Spleen (tissue), 11 donors: ENCODE results near the gene KDM5B. TPM values are rescaled to one million over a fixed set of nuclear protein-coding genes. Genes with fewer than 3 reads are reported as not detected.

Experiments used
- DNase-seq: peaks from one replicate; pipeline ENCODE4 v3.0.0-alpha.2; 2020
- H3K27ac ChIP-seq, 8 donors: fragments of 200-600 bp; sonication (generic) in 7 of 8; 1 replicate in 4 of 8; 2 replicates in 4 of 8; pipeline versions ENCODE4 v1.5.0 to v1.8.0; 2016 to 2021; ENCODE audit warnings: inconsistent platforms in 4 of 8, mild to moderate bottlenecking in 4 of 8, moderate library complexity in 1 of 8
- H3K27me3 ChIP-seq, 7 donors: fragments of 200-600 bp; sonication (generic) in 6 of 7; replicated peaks in 1 of 7; 1 replicate in 4 of 7; 2 replicates in 3 of 7; pipeline versions ENCODE4 v1.5.0 to v1.8.0; 2016 to 2021; ENCODE audit warnings: inconsistent platforms in 3 of 7, mild to moderate bottlenecking in 1 of 7
- H3K36me3 ChIP-seq, 6 donors: fragments of 200-600 bp; sonication (generic) in 5 of 6; 1 replicate in 4 of 6; 2 replicates in 2 of 6; pipeline versions ENCODE4 v1.5.0 to v1.8.0; 2016 to 2021; ENCODE audit warnings: inconsistent platforms in 2 of 6
- H3K4me1 ChIP-seq, 6 donors: fragments of 200-600 bp; sonication (generic) in 5 of 6; 1 replicate in 3 of 6; 2 replicates in 3 of 6; pipeline versions ENCODE4 v1.5.0 to v1.8.0; 2016 to 2021; ENCODE audit warnings: inconsistent platforms in 3 of 6
- H3K4me3 ChIP-seq, 8 donors: fragments of 200-600 bp; sonication (generic) in 7 of 8; 1 replicate in 4 of 8; 2 replicates in 4 of 8; pipeline versions ENCODE4 v1.5.0 to v1.8.0; 2016 to 2021; ENCODE audit warnings: inconsistent platforms in 4 of 8, mild to moderate bottlenecking in 4 of 8, moderate library complexity in 2 of 8
- H3K9me3 ChIP-seq, 8 donors: fragments of 200-600 bp; sonication (generic) in 7 of 8; 1 replicate in 4 of 8; 2 replicates in 4 of 8; pipeline versions ENCODE4 v1.5.0 to v1.8.0; 2016 to 2021; ENCODE audit warnings: inconsistent platforms in 4 of 8
- POLR2A ChIP-seq, 3 donors: fragments of 450-650 bp; IDR thresholded peaks; one replicate each; pipeline ENCODE4 v1.5.1; 2017; ENCODE audit warnings: antibody characterized with exemption in 3 of 3, mild to moderate bottlenecking in 1 of 3
- POLR2AphosphoS5 ChIP-seq, 3 donors: sonication (generic); formaldehyde crosslinking; IDR thresholded peaks; one replicate each; pipeline ENCODE4 v1.5.1; 2017; ENCODE audit warnings: antibody characterized with exemption in 3 of 3
- WGBS, 5 donors: extraction: QIAGEN DNeasy Blood & Tissue Kit in 3 of 5; methylation state at CpG; one replicate each; pipeline versions ENCODE4 v1.1.5 to v1.1.7; 2013 to 2018; 5-methylcytosine and 5-hydroxymethylcytosine counted together
- intact Hi-C: fragments of 100-400 bp; cut with DNase I; formaldehyde crosslinking; loops from one replicate; pipeline ENCODE4 v1.15.0; 2023; ENCODE audit warnings: low total_unique reads
- polyA plus RNA-seq, 3 donors: library from polyadenylated mRNA; stranded (reverse); fragments of 200-250 nt; gene quantifications; one replicate each; pipeline ENCODE4 v1.2.1, GENCODE V29; 2013
- total RNA-seq, 7 donors: library from RNA; depleted of rRNA in 3 of 7; stranded (reverse); fragments of >200 nt in 3 of 7; fragmentation: NEBNext Ultra II Directional in 4 of 7; extraction: Animal tissue kit (Norgen Biotek cat#: 25700) in 4 of 7; gene quantifications; one replicate each; pipeline versions ENCODE4 v1.1.0 to v1.2.1, GENCODE V29; 2016 to 2021
- TF ChIP-seq, protein P1 (sequence below), 11 experiments: fragments of 200-600 bp in 7 of 11; fragments of 450-650 bp in 4 of 11; sonication (generic) in 4 of 11; IDR thresholded peaks in 8 of 11; conservative IDR thresholded peaks in 3 of 11; 1 replicate in 7 of 11; 2 replicates in 4 of 11; pipeline versions ENCODE4 v1.4.0 to v1.8.0; 2016 to 2021; ENCODE audit warnings: antibody characterized with exemption in 11 of 11, inconsistent platforms in 4 of 11, mild to moderate bottlenecking in 1 of 11
- donor health status: healthy with polysubstance abuse.
- donor health status: DM: no; HTN: no; CAD: no; lungs with moderate emphysema.
- donor health status: DM: no; HTN: no; CAD: no.
- donor health status: Bipolar disorder and iron deficiency.
- donor health status: healthy.
- donor health status: DM: no; HTN: no; CAD: no.
- donor health status: DM: yes; HTN: yes; CAD: no.

Gene KDM5B
- total and polyA plus RNA-seq, 10 donors = 7.7 to 71.9 (median 52.3) TPM

DNA sequence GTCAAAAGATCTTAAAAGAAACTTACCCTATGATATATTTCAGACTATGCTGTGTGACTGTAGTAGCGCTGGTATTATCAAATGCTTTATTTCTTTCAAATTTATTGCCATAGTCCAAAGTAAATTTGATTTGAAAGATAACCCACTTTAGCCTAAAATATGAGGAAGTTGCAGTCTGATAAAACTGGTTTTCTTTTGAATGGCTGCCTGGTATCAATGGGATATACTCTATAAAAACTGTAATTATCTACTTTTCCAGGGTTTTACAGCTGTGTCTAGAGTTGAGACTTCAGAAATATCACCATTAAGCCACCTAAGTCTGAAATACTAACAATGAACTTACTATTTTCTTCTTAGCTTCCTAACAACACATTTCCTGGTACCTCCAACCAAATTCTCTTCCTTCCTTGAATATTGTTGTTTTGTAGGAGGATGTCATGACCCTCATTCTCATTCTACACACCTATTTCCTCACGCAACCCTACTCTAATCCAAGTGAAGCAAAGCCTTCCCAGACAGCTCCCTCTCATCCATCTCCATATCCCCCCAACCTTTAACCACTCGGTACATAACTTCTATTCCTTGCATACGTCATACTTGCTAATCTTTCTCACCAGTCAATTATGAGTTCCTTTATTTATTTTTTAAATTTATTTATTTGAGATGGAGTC is 17.0 kb downstream of the KDM5B start:
- no peak for DNase-seq
- WGBS, 5 donors = 67 to 81% (median 75%) methylated on average over 4 of the region's 4 CpGs
- no peaks in the 10 kb centered on the region for H3K36me3 ChIP-seq
- H3K27me3 ChIP-seq = no peaks in the 10 kb centered on the region
- H3K27ac ChIP-seq = peak overlapping the region in 1 of 8 donors; percentile 13
- no peaks in the 10 kb centered on the region for H3K9me3 ChIP-seq
- H3K4me1 ChIP-seq = peaks cover 4 to 49% (median 16%) of the 10 kb centered on the region in 6 donors
- intact Hi-C loops = no loop called here
- H3K4me3 ChIP-seq = no peak overlapping the region
- no peak for TF ChIP-seq POLR2A (IDR thresholded peaks at IDR 0.05)
- no peak for TF ChIP-seq POLR2AphosphoS5 (IDR thresholded peaks at IDR 0.05)
- TF ChIP-seq, protein P1, sequence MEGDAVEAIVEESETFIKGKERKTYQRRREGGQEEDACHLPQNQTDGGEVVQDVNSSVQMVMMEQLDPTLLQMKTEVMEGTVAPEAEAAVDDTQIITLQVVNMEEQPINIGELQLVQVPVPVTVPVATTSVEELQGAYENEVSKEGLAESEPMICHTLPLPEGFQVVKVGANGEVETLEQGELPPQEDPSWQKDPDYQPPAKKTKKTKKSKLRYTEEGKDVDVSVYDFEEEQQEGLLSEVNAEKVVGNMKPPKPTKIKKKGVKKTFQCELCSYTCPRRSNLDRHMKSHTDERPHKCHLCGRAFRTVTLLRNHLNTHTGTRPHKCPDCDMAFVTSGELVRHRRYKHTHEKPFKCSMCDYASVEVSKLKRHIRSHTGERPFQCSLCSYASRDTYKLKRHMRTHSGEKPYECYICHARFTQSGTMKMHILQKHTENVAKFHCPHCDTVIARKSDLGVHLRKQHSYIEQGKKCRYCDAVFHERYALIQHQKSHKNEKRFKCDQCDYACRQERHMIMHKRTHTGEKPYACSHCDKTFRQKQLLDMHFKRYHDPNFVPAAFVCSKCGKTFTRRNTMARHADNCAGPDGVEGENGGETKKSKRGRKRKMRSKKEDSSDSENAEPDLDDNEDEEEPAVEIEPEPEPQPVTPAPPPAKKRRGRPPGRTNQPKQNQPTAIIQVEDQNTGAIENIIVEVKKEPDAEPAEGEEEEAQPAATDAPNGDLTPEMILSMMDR (IDR thresholded peaks at IDR 0.05 in 8 of 11, conservative IDR thresholded peaks at IDR 0.05 in 3 of 11) = no peak

DNA sequence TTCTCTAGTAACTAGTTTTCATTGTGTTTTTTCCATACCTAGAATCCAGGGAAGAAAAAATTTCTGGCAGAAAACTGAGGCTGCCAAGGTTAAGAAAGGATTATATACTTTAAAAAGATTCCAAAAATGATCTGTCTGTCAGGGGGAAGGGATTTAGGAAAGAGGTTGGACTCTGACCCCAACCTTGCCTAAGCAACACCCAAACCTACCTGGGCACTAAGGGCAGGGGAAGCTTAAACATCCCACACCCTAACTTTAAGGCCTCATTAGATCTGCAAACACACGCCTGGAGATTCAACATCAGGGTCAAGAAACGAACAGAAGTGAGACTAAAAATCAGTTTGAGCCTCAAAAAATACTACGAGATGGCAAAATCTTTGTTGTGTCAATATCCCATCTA is 19.4 kb downstream of the KDM5B start:
- intact Hi-C loops = no loop called here
- no peaks in the 10 kb centered on the region for H3K27me3 ChIP-seq
- H3K4me1 ChIP-seq = peaks cover 4 to 45% (median 11%) of the 10 kb centered on the region in 6 donors
- H3K36me3 ChIP-seq = no peaks in the 10 kb centered on the region
- H3K4me3 ChIP-seq = no peak overlapping the region
- no peak overlapping the region for H3K27ac ChIP-seq
- H3K9me3 ChIP-seq = no peaks in the 10 kb centered on the region
- TF ChIP-seq POLR2AphosphoS5 (IDR thresholded peaks at IDR 0.05) (no peak), POLR2A (IDR thresholded peaks at IDR 0.05) (no peak)
- TF ChIP-seq, protein P1 (IDR thresholded peaks at IDR 0.05 in 8 of 11, conservative IDR thresholded peaks at IDR 0.05 in 3 of 11) = no peak
- no peak for DNase-seq
- WGBS, 5 donors = 80 to 92% (median 87%) methylated on average over 3 of the region's 3 CpGs

DNA sequence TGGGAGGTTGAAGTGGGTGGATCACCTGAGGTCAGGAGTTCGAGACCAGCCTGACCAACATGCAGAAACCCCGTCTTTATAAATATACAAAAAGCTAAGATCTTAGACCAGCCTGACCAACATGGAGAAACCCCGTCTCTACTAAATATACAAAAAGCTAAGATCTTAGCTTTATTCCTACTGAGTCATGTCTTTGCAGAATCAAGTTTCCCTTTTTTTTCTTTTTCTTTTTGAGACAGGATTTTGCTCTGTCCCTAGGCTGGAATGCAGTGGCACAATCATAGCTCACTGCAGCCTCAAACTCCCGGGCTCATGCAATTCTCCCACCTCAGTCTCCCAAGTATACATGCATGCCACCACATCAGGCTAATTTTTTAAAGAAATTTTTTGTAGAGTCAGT is 21.4 kb downstream of the KDM5B start:
- intact Hi-C loops = no loop called here
- Histone ChIP-seq H3K27me3 (no peaks in the 10 kb centered on the region), H3K36me3 (no peaks in the 10 kb centered on the region)

DNA sequence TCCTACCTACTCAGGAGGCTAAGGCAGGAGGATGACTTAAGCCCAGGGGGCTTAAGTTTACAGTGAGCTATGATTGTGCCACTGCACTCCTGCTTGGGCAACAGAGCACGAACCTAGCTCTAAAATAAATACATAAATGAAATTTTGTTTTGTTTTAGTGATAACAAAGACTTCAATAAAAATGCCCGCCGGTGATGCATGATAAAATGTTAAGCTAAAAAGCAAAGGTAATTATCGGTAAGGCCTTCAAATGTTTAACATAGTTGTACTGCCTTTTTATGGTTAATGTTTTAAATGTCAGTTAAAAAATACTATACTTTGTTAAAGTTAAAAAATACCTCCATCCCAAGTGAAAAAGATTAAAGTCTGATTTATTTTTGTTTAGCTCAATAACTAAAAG is 27.0 kb downstream of the KDM5B start:
- whole genome bisulfite sequencing, 5 donors = 84 to 93% (median 90%) methylated on average over 4 of the region's 4 CpGs
- Histone ChIP-seq H3K9me3 (no peaks in the 10 kb centered on the region), H3K4me3 (no peak overlapping the region), H3K27ac (no peak overlapping the region), H3K36me3 (peaks cover 0 to 9% (median 7%) of the 10 kb centered on the region in 6 donors), H3K27me3 (no peaks in the 10 kb centered on the region), H3K4me1 (peaks cover 0 to 40% (median 13%) of the 10 kb centered on the region in 6 donors)
- no peak for DNase-seq
- intact Hi-C loops = no loop called here
- TF ChIP-seq POLR2AphosphoS5 (IDR thresholded peaks at IDR 0.05) (no peak), POLR2A (IDR thresholded peaks at IDR 0.05) (no peak)
- TF ChIP-seq, protein P1 (IDR thresholded peaks at IDR 0.05 in 8 of 11, conservative IDR thresholded peaks at IDR 0.05 in 3 of 11) = no peak

More for the DNA sequence above, 21.4 kb downstream of the KDM5B start:
- WGBS, 5 donors = 68 to 88% (median 81%) methylated on average over 4 of the region's 4 CpGs
- no peak for DNase-seq
- Histone ChIP-seq H3K4me1 (peaks cover 5 to 52% (median 15%) of the 10 kb centered on the region in 6 donors), H3K4me3 (no peak overlapping the region), H3K27ac (no peak overlapping the region), H3K9me3 (no peaks in the 10 kb centered on the region)
- TF ChIP-seq POLR2A (IDR thresholded peaks at IDR 0.05) = no peak
